Duodenal mucosa (tissue), 2 donors: Measurements from ENCODE around the gene ATP8A2.

ENCODE experiments used
- H3K27ac ChIP-seq: one replicate; pipeline ENCODE4 v1.7.0; 2013; ENCODE audit warnings: low read depth, low read length
- H3K27me3 ChIP-seq, 2 donors: one replicate each; pipeline ENCODE4 v1.7.0; 2013; ENCODE audit warnings: low read length in 2 of 2, control low read depth in 1 of 2; ENCODE audit not compliant: insufficient read depth in 2 of 2, control insufficient read depth in 1 of 2
- H3K36me3 ChIP-seq, 2 donors: one replicate each; pipeline ENCODE4 v1.7.0; 2013; ENCODE audit warnings: low read length in 2 of 2, control low read depth in 1 of 2; ENCODE audit not compliant: insufficient read depth in 2 of 2, control insufficient read depth in 1 of 2
- H3K4me1 ChIP-seq, 2 donors: one replicate each; pipeline ENCODE4 v1.7.0; 2013; ENCODE audit warnings: low read length in 2 of 2, control low read depth in 1 of 2; ENCODE audit not compliant: insufficient read depth in 2 of 2, control insufficient read depth in 1 of 2
- H3K4me3 ChIP-seq, 2 donors: one replicate each; pipeline ENCODE4 v1.7.0; 2013; ENCODE audit warnings: low read length in 2 of 2, low read depth in 1 of 2
- H3K9ac ChIP-seq, 2 donors: one replicate each; pipeline ENCODE4 v1.7.0; 2013; ENCODE audit warnings: low read length in 2 of 2, low read depth in 1 of 2
- H3K9me3 ChIP-seq, 2 donors: one replicate each; pipeline ENCODE4 v1.7.0; 2013; ENCODE audit warnings: low read length in 2 of 2, control low read depth in 1 of 2; ENCODE audit not compliant: control insufficient read depth in 1 of 2

ATP8A2 gene

GRCh38 chr13:25702386-25702785, 330.6 kb downstream of the ATP8A2 start:
- no peaks in the 10 kb centered on the region for H3K27me3 ChIP-seq
- no peak overlapping the region for H3K9ac ChIP-seq
- no peaks in the 10 kb centered on the region for H3K4me1 ChIP-seq
- no peaks in the 10 kb centered on the region for H3K36me3 ChIP-seq
- no peaks in the 10 kb centered on the region for H3K9me3 ChIP-seq
- no peak overlapping the region for H3K4me3 ChIP-seq
- H3K27ac ChIP-seq, result no peak overlapping the region

- H3K4me3 ChIP-seq, result no peak overlapping the region
- H3K9me3 ChIP-seq, result no peaks in the 10 kb centered on the region
- no peak overlapping the region for H3K9ac ChIP-seq
- no peaks in the 10 kb centered on the region for H3K36me3 ChIP-seq
- no peaks in the 10 kb centered on the region for H3K4me1 ChIP-seq
- no peaks in the 10 kb centered on the region for H3K27me3 ChIP-seq
- no peak overlapping the region for H3K27ac ChIP-seq
Measured at GRCh38 chr13:25707726-25708125, 336.0 kb downstream of the ATP8A2 start.

DNA sequence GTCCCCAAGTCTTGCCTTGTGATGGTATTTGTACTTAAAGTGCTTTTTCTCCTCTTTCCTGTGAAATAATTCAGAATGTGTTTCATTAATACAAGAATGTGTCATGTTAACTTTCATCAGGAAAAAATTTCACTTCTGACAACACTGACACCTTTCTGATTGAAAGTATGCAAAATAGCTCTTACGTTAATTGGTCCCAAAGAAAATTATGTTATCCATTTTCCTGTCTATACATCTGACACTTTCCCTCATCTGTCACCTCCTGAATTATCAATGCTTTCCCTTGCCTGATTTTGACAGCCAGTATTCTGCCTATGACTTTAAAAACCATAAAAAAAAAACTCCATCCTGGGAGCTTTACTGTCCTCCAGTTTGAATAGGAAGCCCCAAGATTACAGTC, 336.5 kb downstream of the ATP8A2 start:
- H3K4me1 ChIP-seq, result no peaks in the 10 kb centered on the region
- H3K27me3 ChIP-seq, result no peaks in the 10 kb centered on the region
- no peak overlapping the region for H3K4me3 ChIP-seq
- H3K9me3 ChIP-seq, result no peaks in the 10 kb centered on the region
- H3K27ac ChIP-seq, result no peak overlapping the region
- no peak overlapping the region for H3K9ac ChIP-seq
- no peaks in the 10 kb centered on the region for H3K36me3 ChIP-seq

DNA sequence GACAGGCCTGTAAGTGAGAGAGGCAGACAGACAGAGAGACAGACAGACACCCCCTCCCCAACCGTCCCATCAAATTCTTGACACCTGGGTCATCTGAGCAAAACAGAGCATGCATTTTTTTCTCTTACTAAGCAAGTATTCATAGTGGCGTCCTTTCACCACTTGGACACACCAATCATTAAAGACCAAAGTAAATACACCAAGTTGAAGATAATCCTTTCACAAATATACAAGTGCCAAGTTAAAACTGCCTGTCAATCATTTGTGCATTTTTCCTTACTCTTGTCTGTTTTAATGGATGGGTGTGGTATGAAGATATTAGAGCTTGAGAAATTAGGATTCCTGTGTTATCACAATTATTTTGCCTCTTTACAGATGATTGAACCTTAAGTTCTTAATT, 337.3 kb downstream of the ATP8A2 start:
- no peaks in the 10 kb centered on the region for H3K4me1 ChIP-seq
- no peaks in the 10 kb centered on the region for H3K27me3 ChIP-seq
- no peak overlapping the region for H3K4me3 ChIP-seq
- H3K36me3 ChIP-seq, result no peaks in the 10 kb centered on the region
- no peak overlapping the region for H3K9ac ChIP-seq
- H3K27ac ChIP-seq, result no peak overlapping the region
- no peaks in the 10 kb centered on the region for H3K9me3 ChIP-seq

DNA sequence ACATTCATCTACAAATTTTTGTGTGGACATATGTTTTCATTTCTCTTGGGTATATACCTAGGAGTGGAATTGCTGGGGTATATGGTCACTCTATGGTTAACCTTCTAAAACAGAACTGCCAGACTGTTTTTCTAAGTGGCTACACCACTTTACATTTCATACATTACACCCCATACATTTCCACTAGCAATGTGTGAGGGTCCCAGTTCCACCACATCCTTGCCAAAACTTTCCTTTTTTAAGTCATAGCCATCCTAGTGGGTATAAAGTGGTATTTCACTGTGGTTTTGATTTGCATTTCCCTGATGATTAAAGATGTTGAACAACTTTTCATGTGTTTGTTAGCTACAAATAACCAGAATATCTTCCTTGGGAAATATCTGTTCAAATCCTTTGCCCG, 344.0 kb downstream of the ATP8A2 start:
- H3K27ac ChIP-seq, result no peak overlapping the region
- H3K9me3 ChIP-seq, result no peaks in the 10 kb centered on the region
- no peak overlapping the region for H3K9ac ChIP-seq

GRCh38 chr13:25717666-25718197, 346.0 kb downstream of the ATP8A2 start:
- no peak overlapping the region for H3K4me3 ChIP-seq
- no peaks in the 10 kb centered on the region for H3K9me3 ChIP-seq
- H3K36me3 ChIP-seq, result no peaks in the 10 kb centered on the region
- H3K27me3 ChIP-seq, result peaks cover 2 to 3% of the 10 kb centered on the region in 2 donors
- no peak overlapping the region for H3K9ac ChIP-seq
- no peaks in the 10 kb centered on the region for H3K4me1 ChIP-seq
- H3K27ac ChIP-seq, result no peak overlapping the region

More for the DNA sequence above, 344.0 kb downstream of the ATP8A2 start:
- Histone ChIP-seq H3K4me1 (no peaks in the 10 kb centered on the region), H3K27me3 (peaks cover 2 to 3% of the 10 kb centered on the region in 2 donors), H3K4me3 (no peak overlapping the region), H3K36me3 (no peaks in the 10 kb centered on the region)

- H3K27ac ChIP-seq, result no peak overlapping the region
- H3K36me3 ChIP-seq, result no peaks in the 10 kb centered on the region
- peaks cover 0 to 2% of the 10 kb centered on the region in 2 donors for H3K27me3 ChIP-seq
- no peaks in the 10 kb centered on the region for H3K9me3 ChIP-seq
- no peaks in the 10 kb centered on the region for H3K4me1 ChIP-seq
- no peak overlapping the region for H3K9ac ChIP-seq
- H3K4me3 ChIP-seq, result no peak overlapping the region
Measured at GRCh38 chr13:25719666-25720065, 347.9 kb downstream of the ATP8A2 start.

- Histone ChIP-seq H3K27ac (no peak overlapping the region), H3K4me1 (no peaks in the 10 kb centered on the region), H3K27me3 (no peaks in the 10 kb centered on the region), H3K36me3 (no peaks in the 10 kb centered on the region), H3K4me3 (no peak overlapping the region), H3K9me3 (no peaks in the 10 kb centered on the region), H3K9ac (no peak overlapping the region)
Measured at GRCh38 chr13:25722893-25723292, 351.1 kb downstream of the ATP8A2 start.

- H3K36me3 ChIP-seq, result no peaks in the 10 kb centered on the region
- no peak overlapping the region for H3K4me3 ChIP-seq
- no peaks in the 10 kb centered on the region for H3K9me3 ChIP-seq
- no peaks in the 10 kb centered on the region for H3K27me3 ChIP-seq
- no peak overlapping the region for H3K27ac ChIP-seq
- H3K4me1 ChIP-seq, result no peaks in the 10 kb centered on the region
- H3K9ac ChIP-seq, result no peak overlapping the region
Measured at GRCh38 chr13:25725104-25725503, 353.3 kb downstream of the ATP8A2 start.

- H3K27ac ChIP-seq, result no peak overlapping the region
Measured at GRCh38 chr13:25727250-25727649, 355.5 kb downstream of the ATP8A2 start.

GRCh38 chr13:25727810-25728209, 356.0 kb downstream of the ATP8A2 start:
- Histone ChIP-seq H3K36me3 (no peaks in the 10 kb centered on the region), H3K4me1 (no peaks in the 10 kb centered on the region), H3K4me3 (no peak overlapping the region), H3K9ac (no peak overlapping the region), H3K27ac (no peak overlapping the region), H3K9me3 (no peaks in the 10 kb centered on the region), H3K27me3 (no peaks in the 10 kb centered on the region)

More at GRCh38 chr13:25727250-25727649, 355.5 kb downstream of the ATP8A2 start:
- Histone ChIP-seq H3K4me1 (no peaks in the 10 kb centered on the region), H3K9me3 (no peaks in the 10 kb centered on the region), H3K9ac (no peak overlapping the region), H3K36me3 (no peaks in the 10 kb centered on the region), H3K27me3 (no peaks in the 10 kb centered on the region), H3K4me3 (no peak overlapping the region)
